ENCODE measurements around the gene ULK3. TPM values are rescaled to one million over a fixed set of nuclear protein-coding genes. Genes with fewer than 3 reads are reported as not detected.

ULK3 gene
- 100 to 1,000 TPM in 1 of 4 donors, 10 to 100 TPM in 3; 53.3 to 113 (median 60.9) TPM for total RNA-seq

- intact Hi-C loops (cut with DNase I) = no loop called here
- no peaks in the 10 kb centered on the region for H3K9me3 ChIP-seq
- H3K27me3 ChIP-seq = no peaks in the 10 kb centered on the region
- H3K4me3 ChIP-seq = peak within 1 kb of the TSS; percentile 78 to 98 (median 92)
- H3K4me1 ChIP-seq = peaks cover 19 to 62% (median 27%) of the 10 kb centered on the region in 3 donors
- peak within 1 kb of the TSS; percentile 93 to 98 (median 96) for H3K27ac ChIP-seq
- 0 to 9% methylated on average over 4 to 6 of the region's 84 CpGs for WGBS, 2 donors
- TF ChIP-seq CTCF (IDR thresholded peaks at IDR 0.05) (peak; percentile 37 to 96 (median 84)), POLR2A (IDR thresholded peaks at IDR 0.05) (peak in 2 of 4 donors; percentile 67 to 72)
- DNase-seq = peak; percentile 62
- H3K36me3 ChIP-seq = peaks cover 8 to 82% (median 15%) of the 10 kb centered on the region in 3 donors
These were observed at the start of gene ULK3 for GRCh38 chr15:74842581-74843444. ULK3 (minus strand) TSS chr15:74843156; CDS start chr15:74843105, 51 bp downstream.

- Histone ChIP-seq H3K27me3 (no peaks in the 10 kb centered on the region), H3K36me3 (peaks cover 0 to 52% (median 0%) of the 10 kb centered on the region in 3 donors), H3K9me3 (no peaks in the 10 kb centered on the region), H3K4me1 (peaks cover 16 to 66% (median 21%) of the 10 kb centered on the region in 3 donors), H3K27ac (peak overlapping the region in 3 of 4 donors; percentile 36 to 91 (median 89)), H3K4me3 (no peak overlapping the region)
- intact Hi-C loops (cut with DNase I) = no loop called here
- TF ChIP-seq CTCF (IDR thresholded peaks at IDR 0.05) = peak in 1 of 6 experiments; percentile 10
- TF ChIP-seq POLR2A (IDR thresholded peaks at IDR 0.05) = no peak
- 17% methylated on average over 1 of the region's 3 CpGs; no CpG with 5 or more reads in 1 of the 2 donors for WGBS, 2 donors
- DNase-seq = no peak
These were observed 49.4 kb upstream of the ULK3 start for GRCh38 chr15:74892313-74892712.

GRCh38 chr15:74891469-74891868 is 48.5 kb upstream of the ULK3 start:
- Histone ChIP-seq H3K4me1 (peaks cover 16 to 57% (median 21%) of the 10 kb centered on the region in 3 donors), H3K4me3 (no peak overlapping the region), H3K27me3 (no peaks in the 10 kb centered on the region), H3K27ac (peak overlapping the region; percentile 10 to 91 (median 85)), H3K36me3 (peaks cover 0 to 44% (median 0%) of the 10 kb centered on the region in 3 donors), H3K9me3 (no peaks in the 10 kb centered on the region)
- intact Hi-C loops (cut with DNase I) = no loop called here
- TF ChIP-seq CTCF (IDR thresholded peaks at IDR 0.05) (no peak), POLR2A (IDR thresholded peaks at IDR 0.05) (no peak)
- no peak for DNase-seq
- WGBS, 2 donors = 68 to 80% methylated on average over 2 to 3 of the region's 3 CpGs

GRCh38 chr15:74890665-74890960 is 47.7 kb upstream of the ULK3 start:
- no peaks in the 10 kb centered on the region for H3K9me3 ChIP-seq
- H3K27ac ChIP-seq = peak overlapping the region; percentile 81 to 91 (median 89)
- TF ChIP-seq POLR2A (IDR thresholded peaks at IDR 0.05) (no peak), CTCF (IDR thresholded peaks at IDR 0.05) (no peak)
- H3K4me3 ChIP-seq = peak overlapping the region; percentile 76 to 94 (median 88)
- intact Hi-C loops (cut with DNase I) = no loop called here
- peaks cover 0 to 35% (median 0%) of the 10 kb centered on the region in 3 donors for H3K36me3 ChIP-seq
- no peak for DNase-seq
- H3K27me3 ChIP-seq = no peaks in the 10 kb centered on the region
- H3K4me1 ChIP-seq = peaks cover 16 to 56% (median 21%) of the 10 kb centered on the region in 3 donors
- 0% methylated on average over 1 of the region's 1 CpG for WGBS, 2 donors

Data from esophagus squamous epithelium (tissue), 5 donors.